ENCODE data around the gene PPP1R8.
"Not testable (repeated sequence)": the region's sequence is repeated elsewhere in the genome, so short reads cannot be mapped to it uniquely, and the experiment has no call there.

Gene PPP1R8

DNA sequence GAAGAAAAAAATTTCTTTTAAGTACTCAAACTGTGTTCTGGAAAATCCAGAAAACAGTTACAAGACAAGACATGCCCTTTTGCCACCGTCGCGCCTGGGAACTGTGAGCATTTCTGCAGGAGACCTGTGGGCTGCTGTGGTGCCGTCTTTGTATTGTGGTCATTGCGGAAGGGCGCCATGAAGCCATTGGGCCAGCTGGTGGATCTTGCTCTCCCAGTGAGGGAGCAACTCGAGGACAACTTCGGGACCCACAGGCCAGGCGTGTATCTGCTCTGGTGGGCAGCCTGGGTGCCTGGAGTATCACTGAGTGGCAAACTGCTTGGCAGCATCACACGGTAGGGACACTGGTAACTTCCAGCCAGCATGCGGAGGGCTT is 38.0 kb downstream of the PPP1R8 start:
- no peak overlapping the region for H3K18ac ChIP-seq (ENCODE audit: low read depth in 1 of 2, low read length in 2 of 2)
- H3K27me3 ChIP-seq (ENCODE audit: control insufficient read depth in 1 of 2, insufficient read depth in 1 of 2, low read length in 2 of 2): no peaks in the 10 kb centered on the region
- no peak overlapping the region for H4K8ac ChIP-seq (ENCODE audit: low read length)
- no peaks in the 10 kb centered on the region for H3K79me1 ChIP-seq (replicated peaks; ENCODE audit: low read length, poor library complexity, severe bottlenecking)
- H2BK12ac ChIP-seq (ENCODE audit: low read length in 2 of 2): no peak overlapping the region
- H2AK5ac ChIP-seq (ENCODE audit: low read length, severe bottlenecking): no peak overlapping the region
- no peak overlapping the region for H4K91ac ChIP-seq (ENCODE audit: low read length)
- no peak overlapping the region for H3K27ac ChIP-seq (ENCODE audit: low read length, poor library complexity, severe bottlenecking)
- H3K4me1 ChIP-seq (ENCODE audit: control insufficient read depth, insufficient read depth, low read depth, low read length): peaks cover 23% of the 10 kb centered on the region
- H2BK5ac ChIP-seq (ENCODE audit: low read depth, low read length, poor library complexity, severe bottlenecking): no peak overlapping the region
- WGBS: 92% methylated on average over 11 of the region's 11 CpGs
- no peak overlapping the region for H3K4ac ChIP-seq (ENCODE audit: low read depth in 1 of 2, low read length in 2 of 2)
- H3K4me3 ChIP-seq (ENCODE audit: insufficient read depth in 1 of 2, low read depth in 1 of 2, low read length in 2 of 2): no peak overlapping the region
- H2AFZ ChIP-seq (ENCODE audit: low read depth, low read length): no peak overlapping the region
- H3K36me3 ChIP-seq (ENCODE audit: control insufficient read depth in 1 of 2, insufficient read depth in 2 of 2, low read depth in 1 of 2, low read length in 2 of 2): no peaks in the 10 kb centered on the region
- no peak overlapping the region for H3K14ac ChIP-seq (ENCODE audit: low read length in 2 of 2)
- H2BK120ac ChIP-seq (ENCODE audit: low read depth, low read length): no peak overlapping the region
- H3K4me2 ChIP-seq (ENCODE audit: low read length, poor library complexity, severe bottlenecking): no peak overlapping the region
- H3K9ac ChIP-seq (ENCODE audit: low read length): no peak overlapping the region
- H2BK15ac ChIP-seq (ENCODE audit: low read depth, poor library complexity, severe bottlenecking): no peak overlapping the region
- no peak for DNase-seq
- no peaks in the 10 kb centered on the region for H3K9me3 ChIP-seq (ENCODE audit: control insufficient read depth, low read length)
- H3K23ac ChIP-seq (ENCODE audit: low read length in 2 of 2): no peak overlapping the region

DNA sequence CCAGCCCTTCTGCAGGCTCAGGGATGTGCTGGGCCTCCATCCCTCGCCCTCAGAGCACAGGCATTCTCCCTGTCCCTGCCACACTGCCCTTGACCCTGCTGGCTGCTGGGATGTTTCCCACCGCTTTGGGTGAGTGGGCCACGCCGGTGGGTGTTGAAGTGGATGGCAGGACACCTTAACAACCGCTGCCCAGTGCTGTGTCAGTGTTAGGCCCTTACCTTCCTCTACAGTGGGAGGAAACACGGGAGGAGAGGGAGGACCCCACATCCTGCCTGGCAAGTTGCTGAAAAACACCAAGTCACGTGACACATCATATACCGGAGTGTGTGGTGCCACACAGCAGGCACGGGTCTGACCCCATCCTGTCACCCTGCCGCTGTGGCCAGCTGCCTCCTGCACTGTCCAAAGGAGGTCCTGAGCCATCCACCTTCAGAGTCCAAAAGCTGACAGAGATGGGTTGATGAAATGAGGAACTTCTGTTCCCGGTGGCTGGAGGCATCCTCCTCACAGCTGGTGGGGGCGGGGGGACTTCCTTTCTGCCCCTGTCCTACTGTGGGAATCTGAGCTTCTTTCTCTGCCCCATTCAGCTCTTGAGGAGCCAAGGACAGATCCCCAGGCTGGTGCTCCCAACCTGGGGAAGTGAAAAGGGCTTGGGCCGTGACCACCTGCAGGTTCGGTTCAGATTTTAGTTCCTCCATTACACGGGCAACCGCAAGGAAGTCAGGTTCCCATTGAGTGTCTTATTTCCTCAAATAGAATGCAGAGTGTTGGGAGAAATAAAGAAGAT is 38.5 kb downstream of the PPP1R8 start:
- Histone ChIP-seq H4K91ac (ENCODE audit: low read length) (peak overlapping the region; percentile 21), H2BK120ac (ENCODE audit: low read depth, low read length) (no peak overlapping the region), H3K36me3 (ENCODE audit: control insufficient read depth in 1 of 2, insufficient read depth in 2 of 2, low read depth in 1 of 2, low read length in 2 of 2) (no peaks in the 10 kb centered on the region), H3K27ac (ENCODE audit: low read length, poor library complexity, severe bottlenecking) (no peak overlapping the region), H3K27me3 (ENCODE audit: control insufficient read depth in 1 of 2, insufficient read depth in 1 of 2, low read length in 2 of 2) (no peaks in the 10 kb centered on the region), H4K8ac (ENCODE audit: low read length) (no peak overlapping the region), H3K18ac (ENCODE audit: low read depth in 1 of 2, low read length in 2 of 2) (no peak overlapping the region), H2BK5ac (ENCODE audit: low read depth, low read length, poor library complexity, severe bottlenecking) (no peak overlapping the region), H3K14ac (ENCODE audit: low read length in 2 of 2) (peak overlapping the region in 1 of 2 experiments; percentile 49), H2BK15ac (ENCODE audit: low read depth, poor library complexity, severe bottlenecking) (no peak overlapping the region), H2BK12ac (ENCODE audit: low read length in 2 of 2) (peak overlapping the region in 1 of 2 experiments; percentile 37), H3K4me3 (ENCODE audit: insufficient read depth in 1 of 2, low read depth in 1 of 2, low read length in 2 of 2) (no peak overlapping the region), H2AK5ac (ENCODE audit: low read length, severe bottlenecking) (no peak overlapping the region), H3K4ac (ENCODE audit: low read depth in 1 of 2, low read length in 2 of 2) (no peak overlapping the region), H3K79me1 (replicated peaks; ENCODE audit: low read length, poor library complexity, severe bottlenecking) (no peaks in the 10 kb centered on the region), H3K4me2 (ENCODE audit: low read length, poor library complexity, severe bottlenecking) (no peak overlapping the region), H3K9me3 (ENCODE audit: control insufficient read depth, low read length) (no peaks in the 10 kb centered on the region), H2AFZ (ENCODE audit: low read depth, low read length) (no peak overlapping the region), H3K9ac (ENCODE audit: low read length) (no peak overlapping the region), H3K4me1 (ENCODE audit: control insufficient read depth, insufficient read depth, low read depth, low read length) (peaks cover 24% of the 10 kb centered on the region), H3K23ac (ENCODE audit: low read length in 2 of 2) (no peak overlapping the region)
- DNase-seq: no peak
- 84% methylated on average over 16 of the region's 16 CpGs for WGBS

DNA sequence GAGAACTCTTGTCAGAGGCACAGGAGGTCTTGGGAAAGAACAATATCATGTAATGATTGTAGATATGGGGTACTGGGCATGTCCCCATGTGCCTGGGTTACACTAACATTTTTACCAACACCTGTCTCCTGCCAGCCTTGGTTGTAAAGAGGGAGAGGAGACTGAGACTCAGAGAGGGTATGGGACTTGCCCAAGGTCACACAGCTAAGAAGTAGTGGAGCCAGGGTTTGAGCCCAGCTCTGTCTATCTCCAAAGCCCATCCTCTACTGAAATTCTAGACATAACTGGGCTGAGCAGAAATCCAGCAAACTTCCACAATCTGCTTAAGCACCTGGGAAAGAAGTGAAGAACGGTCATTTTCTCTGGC is 39.1 kb downstream of the PPP1R8 start:
- Histone ChIP-seq H3K9me3 (ENCODE audit: control insufficient read depth, low read length) (no peaks in the 10 kb centered on the region), H3K4me2 (ENCODE audit: low read length, poor library complexity, severe bottlenecking) (no peak overlapping the region), H3K4me3 (ENCODE audit: insufficient read depth in 1 of 2, low read depth in 1 of 2, low read length in 2 of 2) (no peak overlapping the region), H3K27me3 (ENCODE audit: control insufficient read depth in 1 of 2, insufficient read depth in 1 of 2, low read length in 2 of 2) (no peaks in the 10 kb centered on the region), H3K23ac (ENCODE audit: low read length in 2 of 2) (no peak overlapping the region), H2BK120ac (ENCODE audit: low read depth, low read length) (no peak overlapping the region), H3K4me1 (ENCODE audit: control insufficient read depth, insufficient read depth, low read depth, low read length) (peaks cover 22% of the 10 kb centered on the region), H2BK5ac (ENCODE audit: low read depth, low read length, poor library complexity, severe bottlenecking) (no peak overlapping the region), H3K14ac (ENCODE audit: low read length in 2 of 2) (no peak overlapping the region), H3K4ac (ENCODE audit: low read depth in 1 of 2, low read length in 2 of 2) (no peak overlapping the region), H2BK15ac (ENCODE audit: low read depth, poor library complexity, severe bottlenecking) (no peak overlapping the region), H4K8ac (ENCODE audit: low read length) (no peak overlapping the region), H3K27ac (ENCODE audit: low read length, poor library complexity, severe bottlenecking) (no peak overlapping the region), H2BK12ac (ENCODE audit: low read length in 2 of 2) (no peak overlapping the region), H3K36me3 (ENCODE audit: control insufficient read depth in 1 of 2, insufficient read depth in 2 of 2, low read depth in 1 of 2, low read length in 2 of 2) (no peaks in the 10 kb centered on the region), H2AK5ac (ENCODE audit: low read length, severe bottlenecking) (no peak overlapping the region), H2AFZ (ENCODE audit: low read depth, low read length) (no peak overlapping the region), H3K18ac (ENCODE audit: low read depth in 1 of 2, low read length in 2 of 2) (no peak overlapping the region), H4K91ac (ENCODE audit: low read length) (no peak overlapping the region), H3K9ac (ENCODE audit: low read length) (no peak overlapping the region), H3K79me1 (replicated peaks; ENCODE audit: low read length, poor library complexity, severe bottlenecking) (no peaks in the 10 kb centered on the region)
- WGBS: 100% methylated on average over 1 of the region's 1 CpG
- DNase-seq: no peak

DNA sequence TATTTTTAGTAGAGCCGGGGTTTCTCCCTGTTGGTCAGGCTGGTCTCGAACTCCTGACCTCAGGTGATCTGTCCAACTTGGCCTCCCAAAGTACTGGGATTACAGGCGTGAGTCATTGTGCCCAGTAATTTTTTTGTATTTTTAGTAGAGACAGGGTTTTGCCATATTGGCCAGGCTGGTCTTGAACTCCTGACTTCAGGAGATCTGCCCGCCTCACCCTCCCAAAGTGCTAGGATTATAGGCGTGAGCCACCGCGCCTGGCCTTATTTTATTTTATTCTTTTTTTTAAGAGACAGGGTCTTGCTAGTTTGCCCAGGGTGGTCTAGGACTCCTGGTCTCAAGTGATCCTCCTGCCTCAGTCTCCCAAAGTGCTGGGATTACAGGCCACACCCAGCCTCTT is 40.5 kb downstream of the PPP1R8 start:
- WGBS: 96% methylated on average over 7 of the region's 7 CpGs
- H3K27ac ChIP-seq (ENCODE audit: low read length, poor library complexity, severe bottlenecking); H3K79me1 ChIP-seq (replicated peaks; ENCODE audit: low read length, poor library complexity, severe bottlenecking): not testable (repeated sequence)

More for the DNA sequence above, 40.5 kb downstream of the PPP1R8 start:
- not testable (repeated sequence) for H2BK12ac ChIP-seq (ENCODE audit: low read length in 2 of 2); H3K36me3 ChIP-seq (ENCODE audit: control insufficient read depth in 1 of 2, insufficient read depth in 2 of 2, low read depth in 1 of 2, low read length in 2 of 2); H4K91ac ChIP-seq (ENCODE audit: low read length); H3K23ac ChIP-seq (ENCODE audit: low read length in 2 of 2); H2AFZ ChIP-seq (ENCODE audit: low read depth, low read length); H2AK5ac ChIP-seq (ENCODE audit: low read length, severe bottlenecking); H3K27me3 ChIP-seq (ENCODE audit: control insufficient read depth in 1 of 2, insufficient read depth in 1 of 2, low read length in 2 of 2); H3K9me3 ChIP-seq (ENCODE audit: control insufficient read depth, low read length); H3K18ac ChIP-seq (ENCODE audit: low read depth in 1 of 2, low read length in 2 of 2); H3K4ac ChIP-seq (ENCODE audit: low read depth in 1 of 2, low read length in 2 of 2); DNase-seq; H4K8ac ChIP-seq (ENCODE audit: low read length); H3K9ac ChIP-seq (ENCODE audit: low read length); H2BK15ac ChIP-seq (ENCODE audit: low read depth, poor library complexity, severe bottlenecking); H3K14ac ChIP-seq (ENCODE audit: low read length in 2 of 2); H3K4me3 ChIP-seq (ENCODE audit: insufficient read depth in 1 of 2, low read depth in 1 of 2, low read length in 2 of 2); H2BK120ac ChIP-seq (ENCODE audit: low read depth, low read length); H2BK5ac ChIP-seq (ENCODE audit: low read depth, low read length, poor library complexity, severe bottlenecking); H3K4me2 ChIP-seq (ENCODE audit: low read length, poor library complexity, severe bottlenecking)
- peaks cover 26% of the 10 kb centered on the region for H3K4me1 ChIP-seq (ENCODE audit: control insufficient read depth, insufficient read depth, low read depth, low read length)

Data from mesenchymal stem cell (in vitro differentiated cells and primary cell).